ENCODE data around the gene PRR13.
A peak's percentile ranks its signal among the peaks of the same experiment; 100 is the strongest.

The PRR13 gene

DNA sequence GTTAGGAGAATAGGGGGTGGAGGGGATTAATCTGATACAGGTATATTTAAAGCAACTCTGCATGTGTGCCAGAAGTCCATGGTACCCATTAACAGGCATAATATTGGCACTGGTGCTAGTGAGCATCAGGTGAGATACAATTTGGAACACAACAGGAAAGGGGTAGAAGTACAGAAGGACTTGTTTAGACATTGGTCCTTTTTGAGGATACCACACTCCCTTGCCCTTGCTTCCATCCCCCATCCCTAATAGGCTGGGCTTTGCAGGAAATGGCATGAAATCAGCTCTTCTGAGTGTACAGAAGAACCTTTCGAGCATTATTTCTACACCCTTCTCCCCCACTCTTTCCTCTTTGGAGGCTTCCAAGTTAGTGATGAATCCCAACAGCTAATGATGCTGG, 26.7 kb downstream of the PRR13 start:
- H3K27ac ChIP-seq: peak overlapping the region; percentile 80; the same call in 1 of the 2 replicates
- TF ChIP-seq, protein P1, sequence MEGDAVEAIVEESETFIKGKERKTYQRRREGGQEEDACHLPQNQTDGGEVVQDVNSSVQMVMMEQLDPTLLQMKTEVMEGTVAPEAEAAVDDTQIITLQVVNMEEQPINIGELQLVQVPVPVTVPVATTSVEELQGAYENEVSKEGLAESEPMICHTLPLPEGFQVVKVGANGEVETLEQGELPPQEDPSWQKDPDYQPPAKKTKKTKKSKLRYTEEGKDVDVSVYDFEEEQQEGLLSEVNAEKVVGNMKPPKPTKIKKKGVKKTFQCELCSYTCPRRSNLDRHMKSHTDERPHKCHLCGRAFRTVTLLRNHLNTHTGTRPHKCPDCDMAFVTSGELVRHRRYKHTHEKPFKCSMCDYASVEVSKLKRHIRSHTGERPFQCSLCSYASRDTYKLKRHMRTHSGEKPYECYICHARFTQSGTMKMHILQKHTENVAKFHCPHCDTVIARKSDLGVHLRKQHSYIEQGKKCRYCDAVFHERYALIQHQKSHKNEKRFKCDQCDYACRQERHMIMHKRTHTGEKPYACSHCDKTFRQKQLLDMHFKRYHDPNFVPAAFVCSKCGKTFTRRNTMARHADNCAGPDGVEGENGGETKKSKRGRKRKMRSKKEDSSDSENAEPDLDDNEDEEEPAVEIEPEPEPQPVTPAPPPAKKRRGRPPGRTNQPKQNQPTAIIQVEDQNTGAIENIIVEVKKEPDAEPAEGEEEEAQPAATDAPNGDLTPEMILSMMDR (conservative IDR thresholded peaks at IDR 0.05): no peak

DNA sequence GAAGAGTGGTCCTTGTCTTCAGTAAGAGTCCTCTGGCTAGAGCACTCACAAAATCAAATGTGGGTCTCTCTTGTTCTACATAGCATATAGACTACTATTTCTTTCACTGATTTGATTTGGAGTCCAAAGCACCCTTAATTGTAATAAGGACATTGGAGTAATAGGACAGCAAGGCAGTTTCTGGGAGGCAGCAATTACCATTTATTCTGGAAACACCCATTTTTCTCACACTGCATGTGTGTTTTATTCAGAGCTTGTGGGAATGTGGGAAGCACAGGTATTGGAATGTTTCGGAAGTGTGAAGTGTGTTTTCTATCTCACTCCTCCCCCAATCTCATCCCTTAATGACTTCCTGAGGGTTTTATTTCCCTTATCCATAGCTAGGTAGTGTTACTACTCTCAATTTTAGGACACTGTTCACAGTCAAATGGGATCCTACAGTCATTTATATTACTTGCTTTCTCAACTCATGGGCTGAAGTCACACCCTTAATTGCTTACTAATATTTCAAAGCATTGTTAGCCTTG, 30.6 kb downstream of the PRR13 start:
- TF ChIP-seq, protein P1 (conservative IDR thresholded peaks at IDR 0.05): no peak
- H3K27ac ChIP-seq: peak overlapping the region; percentile 80

DNA sequence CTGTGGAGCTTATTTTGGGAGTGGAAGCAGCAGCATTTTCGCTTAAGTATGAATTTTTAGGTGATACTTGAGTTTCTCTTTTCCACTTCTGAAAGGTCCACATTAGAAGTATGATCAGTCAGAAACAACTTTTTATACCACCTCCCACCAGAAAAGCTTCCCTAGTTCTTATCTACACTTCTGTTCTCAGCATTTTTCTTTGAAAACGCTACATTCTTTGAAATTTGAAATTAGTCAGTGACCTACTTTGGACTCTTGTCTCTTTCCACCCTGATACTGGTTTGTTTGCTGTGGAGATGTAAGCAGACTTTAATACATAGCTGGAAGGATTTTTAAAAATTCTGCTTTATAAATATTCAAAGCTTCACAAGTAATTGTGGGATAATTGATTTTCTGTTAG, 32.5 kb downstream of the PRR13 start:
- TF ChIP-seq, protein P1 (conservative IDR thresholded peaks at IDR 0.05): no peak
- peak overlapping the region; percentile 80 for H3K27ac ChIP-seq

DNA sequence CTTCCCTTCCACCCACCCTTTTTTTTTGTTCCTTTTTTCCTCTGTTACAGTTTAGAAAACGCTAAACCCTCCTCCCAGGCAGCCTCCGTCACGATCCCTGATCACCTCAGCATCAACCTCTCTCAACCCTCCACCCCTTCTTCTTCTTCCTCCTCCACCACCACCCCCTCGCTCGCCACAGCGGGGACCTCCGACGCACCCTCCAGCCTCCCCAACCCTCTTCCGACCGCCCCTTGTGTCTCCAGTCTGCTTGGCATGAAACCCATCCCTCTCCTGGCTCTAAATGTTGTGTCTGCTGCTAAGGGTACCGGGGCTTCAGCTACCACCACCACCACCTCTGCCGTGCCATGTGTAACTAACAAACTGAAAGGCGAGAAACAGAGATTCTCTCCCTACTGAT, 33.3 kb downstream of the PRR13 start:
- TF ChIP-seq, protein P1 (conservative IDR thresholded peaks at IDR 0.05): no peak
- H3K27ac ChIP-seq: peak overlapping the region; percentile 80

DNA sequence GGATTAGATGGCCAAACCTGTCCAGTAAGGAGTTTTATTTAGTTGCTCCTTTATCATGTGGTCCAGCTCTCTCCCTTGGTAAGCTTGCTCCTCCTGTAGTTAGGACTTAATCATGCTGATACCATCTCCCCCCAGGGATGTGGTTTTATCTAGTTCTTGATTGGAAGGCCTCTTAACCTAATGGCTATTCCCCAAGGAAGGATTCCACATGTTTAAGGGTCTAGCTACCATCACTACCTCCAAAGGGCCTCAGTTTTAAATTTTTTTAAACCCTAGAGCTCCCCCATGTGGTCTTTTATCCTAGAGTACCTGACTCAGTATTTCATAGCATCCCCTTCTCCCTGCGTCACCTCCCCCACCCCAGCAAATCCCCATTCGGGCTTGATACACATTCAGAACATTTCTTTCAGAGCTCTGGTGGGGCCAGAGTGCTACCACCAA, 35.3 kb downstream of the PRR13 start:
- TF ChIP-seq, protein P1 (conservative IDR thresholded peaks at IDR 0.05): peak; percentile 55
- H3K27ac ChIP-seq: peak overlapping the region; percentile 80

DNA sequence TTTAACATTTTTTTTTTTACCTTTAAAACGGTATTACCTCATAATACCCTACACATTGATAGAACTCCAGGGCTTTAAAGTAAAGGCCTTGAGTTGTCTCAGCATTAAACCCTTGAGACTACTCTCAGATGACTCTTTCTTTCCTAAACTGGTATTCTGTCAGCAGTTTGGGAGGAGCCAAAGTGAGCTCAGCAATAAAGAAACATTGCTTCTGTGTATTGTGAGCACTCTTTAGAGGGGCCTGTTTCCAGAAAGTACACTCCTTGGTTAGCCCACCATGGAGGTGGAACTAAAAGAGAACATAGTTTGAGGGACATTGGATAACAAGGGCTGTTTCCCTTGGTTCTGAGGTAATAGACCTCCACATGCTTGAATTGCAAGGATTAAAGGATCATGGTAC, 37.3 kb downstream of the PRR13 start:
- H3K27ac ChIP-seq: peak overlapping the region; percentile 8; the same call in 1 of the 2 replicates
- TF ChIP-seq, protein P1 (conservative IDR thresholded peaks at IDR 0.05): no peak

DNA sequence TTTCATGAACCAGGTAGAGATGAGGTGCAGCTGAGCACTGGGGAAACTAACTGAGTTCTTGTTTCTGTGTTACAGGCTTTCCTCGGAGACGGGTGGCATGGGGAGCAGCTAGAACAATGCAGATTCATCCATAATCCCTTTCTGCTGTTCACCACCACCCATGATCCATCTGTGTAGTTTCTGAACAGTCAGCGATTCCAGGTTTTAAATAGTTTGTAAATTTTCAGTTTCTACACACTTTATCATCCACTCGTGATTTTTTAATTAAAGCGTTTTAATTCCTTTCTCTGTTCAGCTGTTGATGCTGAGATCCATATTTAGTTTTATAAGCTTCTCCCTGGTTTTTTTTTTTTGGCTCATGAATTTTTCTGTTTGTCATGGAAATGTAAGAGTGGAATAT, 37.8 kb downstream of the PRR13 start:
- TF ChIP-seq, protein P1 (conservative IDR thresholded peaks at IDR 0.05): no peak
- peak overlapping the region; percentile 8; the same call in 1 of the 2 replicates for H3K27ac ChIP-seq

Data from VCaP (cell line).